Endothelial cell of umbilical vein (primary cell): ENCODE results near the gene CLIC6. TPM values are rescaled to one million over a fixed set of nuclear protein-coding genes. Genes with fewer than 3 reads are reported as not detected.

Source experiments
- BruUV-seq: library from RNA; stranded (reverse); fragments of 400-500 nt; replicated peaks from 2 replicates; lab custom pipeline; 2021; lab: Mats Ljungman, UMichigan
- CTCF ChIA-PET: fragments of 300-600, 350-600 bp; sonication (Branson Sonifier 250); formaldehyde crosslinking; loops from one replicate; lab custom pipeline; 2021; ENCODE audit warnings: antibody characterized with exemption, inconsistent platforms; lab: Charles Lee
- POLR2A ChIA-PET: fragments of 300-600, 350-600 bp; sonication (Branson Sonifier 250); formaldehyde crosslinking; loops from one replicate; lab custom pipeline; 2021; ENCODE audit warnings: antibody characterized with exemption, inconsistent platforms; lab: Charles Lee
- DNase-seq: peaks from one replicate; pipeline ENCODE4 v3.0.0-alpha.2; 2011; ENCODE audit warnings: low read depth, low spot score
- FAIRE-seq: peaks from 2 replicates; lab custom pipeline; 2011; peaks lifted over from hg19 to GRCh38; lab: Jason Lieb, UNC
- H2AFZ ChIP-seq: 2 replicates; pipeline ENCODE4 v1.6.0; 2012; ENCODE audit warnings: low read depth, low read length, control low read depth, inconsistent platforms
- H3K27ac ChIP-seq: 2 replicates; pipeline ENCODE4 v1.5.1; 2011; ENCODE audit warnings: low read depth, mild to moderate bottlenecking, control low read depth, low read length, moderate library complexity; ENCODE audit not compliant: insufficient read depth
- H3K27me3 ChIP-seq, 2 experiments: 2 replicates each; pipeline versions ENCODE4 v1.6.0 to v1.6.1; 2011; ENCODE audit warnings: low read length in 2 of 2, mixed read lengths in 1 of 2; ENCODE audit not compliant: control insufficient read depth in 2 of 2, insufficient read depth in 2 of 2
- H3K36me3 ChIP-seq, 2 experiments: 2 replicates in 1 of 2; 3 replicates in 1 of 2; pipeline ENCODE4 v1.5.1; 2011; ENCODE audit warnings: low read length in 2 of 2, mild to moderate bottlenecking in 1 of 2, moderate library complexity in 1 of 2; ENCODE audit not compliant: control insufficient read depth in 2 of 2, insufficient read depth in 2 of 2; ENCODE audit errors: extremely low read depth in 1 of 2
- H3K4me1 ChIP-seq: 3 replicates; pipeline ENCODE4 v1.5.1; 2011; ENCODE audit warnings: mild to moderate bottlenecking, low read length; ENCODE audit not compliant: control insufficient read depth, insufficient read depth; ENCODE audit errors: extremely low read depth
- H3K4me2 ChIP-seq: 2 replicates; pipeline ENCODE4 v1.6.1; 2011; ENCODE audit warnings: low read length, control low read depth, mixed read lengths; ENCODE audit not compliant: insufficient read depth
- H3K4me3 ChIP-seq, 3 experiments: fragments of 200-600 bp in 1 of 3; sonication (generic), shearing (Covaris generic) in 1 of 3; replicated peaks in 1 of 3; 2 replicates each; pipeline ENCODE4 v1.5.1; 2011 to 2016; ENCODE audit warnings: control low read depth in 3 of 3, low read length in 3 of 3, mild to moderate bottlenecking in 2 of 3, inconsistent platforms in 1 of 3, low read depth in 1 of 3, moderate library complexity in 1 of 3; ENCODE audit not compliant: insufficient read depth in 1 of 3
- H3K79me2 ChIP-seq: 2 replicates; pipeline ENCODE4 v1.6.0; 2012; ENCODE audit warnings: low read length, inconsistent platforms; ENCODE audit not compliant: control insufficient read depth, insufficient read depth
- H3K9ac ChIP-seq: replicated peaks from 2 replicates; pipeline ENCODE3; 2011; ENCODE audit warnings: low read length, control low read depth; ENCODE audit not compliant: insufficient read depth; ENCODE audit errors: extremely low read depth
- H3K9me1 ChIP-seq: replicated peaks from 3 replicates; pipeline ENCODE4 v1.6.0; 2011; ENCODE audit warnings: mild to moderate bottlenecking, low read length; ENCODE audit not compliant: control insufficient read depth, insufficient read depth; ENCODE audit errors: extremely low read depth
- H3K9me3 ChIP-seq: replicated peaks from 2 replicates; pipeline ENCODE4 v1.5.1; 2012; ENCODE audit warnings: low read length, inconsistent platforms; ENCODE audit not compliant: control insufficient read depth, insufficient read depth
- H4K20me1 ChIP-seq: replicated peaks from 2 replicates; pipeline ENCODE3; 2011; ENCODE audit warnings: mild to moderate bottlenecking, low read length; ENCODE audit not compliant: control insufficient read depth, insufficient read depth; ENCODE audit errors: extremely low read depth
- CTCF ChIP-seq, 2 donors: IDR thresholded peaks; 1 replicate in 1 of 2; 2 replicates in 1 of 2; pipeline ENCODE4 v1.5.1; 2011; ENCODE audit warnings: low read length in 2 of 2, mild to moderate bottlenecking in 2 of 2, moderate library complexity in 2 of 2, control low read depth in 1 of 2, inconsistent platforms in 1 of 2, low read depth in 1 of 2; ENCODE audit not compliant: insufficient read depth in 1 of 2; ENCODE audit errors: extremely low read depth in 1 of 2
- EZH2 ChIP-seq: IDR thresholded peaks from 2 replicates; pipeline ENCODE4 v1.6.1; 2012; ENCODE audit warnings: borderline replicate concordance, low read depth, mild to moderate bottlenecking, moderate library complexity, low read length, inconsistent platforms; ENCODE audit not compliant: severe bottlenecking
- FOS ChIP-seq: IDR thresholded peaks from 2 replicates; pipeline ENCODE4 v1.6.1; 2011; ENCODE audit warnings: mild to moderate bottlenecking, low read length, moderate library complexity, borderline replicate concordance; ENCODE audit not compliant: insufficient read depth
- GATA2 ChIP-seq: IDR thresholded peaks from 2 replicates; pipeline ENCODE4 v1.7.0; 2011; ENCODE audit warnings: low read depth, mild to moderate bottlenecking, moderate library complexity, mixed read lengths, low read length; ENCODE audit not compliant: insufficient read length, insufficient read depth
- JUN ChIP-seq: IDR thresholded peaks from 2 replicates; pipeline ENCODE4 v1.6.1; 2011; ENCODE audit warnings: borderline replicate concordance, low read depth; ENCODE audit not compliant: insufficient read length, insufficient read depth
- MAX ChIP-seq: IDR thresholded peaks from 2 replicates; pipeline ENCODE4 v1.6.1; 2011; ENCODE audit not compliant: insufficient read depth, insufficient read length
- MYC ChIP-seq: IDR thresholded peaks from one replicate; pipeline ENCODE4 v1.6.1; 2011; ENCODE audit warnings: mild to moderate bottlenecking, low read depth, low read length
- POLR2A ChIP-seq: IDR thresholded peaks from 2 replicates; pipeline ENCODE4 v1.6.1; 2012; ENCODE audit warnings: low read depth, mild to moderate bottlenecking, control low read depth, low read length
- POLR2AphosphoS5 ChIP-seq: IDR thresholded peaks from 2 replicates; pipeline ENCODE4 v1.6.1; 2012; ENCODE audit warnings: low read depth, mild to moderate bottlenecking, control low read depth, low read length, moderate library complexity; ENCODE audit not compliant: insufficient read depth
- dilution Hi-C: fragments of 300-500 bp; cut with MboI; formaldehyde crosslinking; loops from one replicate; pipeline ENCODE4 v1.15.0; 2019; ENCODE audit warnings: low sequenced_read_pairs; ENCODE audit not compliant: extremely low pct_ligation_motif_present
- intact Hi-C: fragments of 100-400 bp; cut with micrococcal nuclease; formaldehyde crosslinking; loops from one replicate; pipeline ENCODE4 v1.10.0; 2022
- polyA plus RNA-seq, 4 experiments: library from polyadenylated mRNA; depleted of rRNA in 3 of 4; stranded (reverse) in 3 of 4; unstranded in 1 of 4; fragments of >200 nt; gene quantifications; 2 replicates each; pipeline versions ENCODE4 v1.2.1 to v1.2.3, GENCODE V29; 2011 to 2012; ENCODE audit warnings: missing spikeins in 1 of 4
- total RNA-seq: library from RNA; stranded (reverse); gene quantifications from 2 replicates; pipeline ENCODE4 v1.2.3, GENCODE V29; 2021

CLIC6 gene
- total and polyA plus RNA-seq, 2 donors (not counting 3 experiments of a cell fraction or from before 2014, with no cell fraction given): not detected

DNA sequence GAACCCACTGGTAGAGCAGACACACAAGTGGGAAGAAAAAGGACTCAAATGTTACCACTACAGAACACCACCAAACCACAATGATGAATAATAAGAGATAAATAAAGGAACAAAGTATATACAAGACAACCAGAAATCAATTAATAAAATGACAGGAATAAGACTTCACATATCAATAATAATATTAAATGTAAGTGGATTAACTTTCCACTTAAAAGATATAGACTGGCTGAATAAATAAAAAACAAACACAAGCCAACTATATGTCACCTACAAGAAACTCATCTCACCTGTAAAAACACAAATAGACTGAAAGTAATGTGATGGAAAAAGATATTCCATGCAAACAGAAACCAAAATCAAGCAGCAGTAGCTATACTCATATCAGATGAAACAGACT lies 6.9 kb upstream of the CLIC6 start:
- H3K4me2 ChIP-seq: no peak overlapping the region
- no peak overlapping the region for H3K9ac ChIP-seq
- DNase-seq: no peak
- no peaks in the 10 kb centered on the region for H3K36me3 ChIP-seq
- intact Hi-C loops: no loop called here
- CTCF ChIA-PET: no interaction called here
- no peak overlapping the region for H3K27ac ChIP-seq
- BruUV-seq: no TSS peak
- no peaks in the 10 kb centered on the region for H3K79me2 ChIP-seq
- TF ChIP-seq JUN: no peak
- TF ChIP-seq CTCF (IDR thresholded peaks at IDR 0.05; ENCODE audit: extremely low read depth in 1 of 2, insufficient read depth in 1 of 2, low read depth in 1 of 2, low read length in 2 of 2): no peak
- TF ChIP-seq POLR2AphosphoS5: no peak
- H3K4me1 ChIP-seq: no peaks in the 10 kb centered on the region
- H3K9me1 ChIP-seq: no peaks in the 10 kb centered on the region
- H3K9me3 ChIP-seq: no peaks in the 10 kb centered on the region
- no peak overlapping the region for H3K4me3 ChIP-seq
- dilution Hi-C loops: no loop called here
- no peak for FAIRE-seq
- POLR2A ChIA-PET: no interaction called here
- H4K20me1 ChIP-seq: no peaks in the 10 kb centered on the region
- no peak overlapping the region for H2AFZ ChIP-seq
- H3K27me3 ChIP-seq: peaks cover 10 to 23% of the 10 kb centered on the region in 2 experiments

- no peaks in the 10 kb centered on the region for H4K20me1 ChIP-seq
- H3K4me3 ChIP-seq: no peak overlapping the region
- ChIA-PET POLR2A (no interaction called here), CTCF (interaction anchor here (0.8 to 1.0 kb wide), 2 partner anchors 9 to 26 kb away, joined by 3 read pairs; no protein-coding TSS in a partner anchor)
- intact Hi-C loops: no loop called here
- H3K79me2 ChIP-seq: no peaks in the 10 kb centered on the region
- H2AFZ ChIP-seq: no peak overlapping the region
- no peaks in the 10 kb centered on the region for H3K4me1 ChIP-seq
- no peak overlapping the region for H3K4me2 ChIP-seq
- dilution Hi-C loops: no loop called here
- BruUV-seq: no TSS peak
- TF ChIP-seq MAX: no peak
- TF ChIP-seq FOS: no peak
- TF ChIP-seq POLR2A: no peak
- TF ChIP-seq JUN: no peak
- no peak for TF ChIP-seq MYC
- no peak for TF ChIP-seq EZH2
- TF ChIP-seq CTCF (IDR thresholded peaks at IDR 0.05; ENCODE audit: extremely low read depth in 1 of 2, insufficient read depth in 1 of 2, low read depth in 1 of 2, low read length in 2 of 2): no peak
- TF ChIP-seq POLR2AphosphoS5: no peak
- TF ChIP-seq GATA2: no peak
- FAIRE-seq (no peak), DNase-seq (no peak)
- no peak overlapping the region for H3K9ac ChIP-seq
- H3K27me3 ChIP-seq: peaks cover 53 to 67% of the 10 kb centered on the region in 2 experiments
- H3K36me3 ChIP-seq: no peaks in the 10 kb centered on the region
- H3K9me3 ChIP-seq: no peaks in the 10 kb centered on the region
- no peak overlapping the region for H3K27ac ChIP-seq
- H3K9me1 ChIP-seq: no peaks in the 10 kb centered on the region
Observed at GRCh38 chr21:34667761-34668160, 1.0 kb upstream of the CLIC6 start.
